Right lobe of liver (tissue), 4 donors: ENCODE results near the gene ADAMTS4.

Experiments
- POLR2A ChIP-seq: fragments of 450-650 bp; IDR thresholded peaks from one replicate; pipeline ENCODE4 v1.6.1; 2017; ENCODE audit warnings: antibody characterized with exemption, mild to moderate bottlenecking
- TF ChIP-seq, protein P1 (sequence below), 4 donors: fragments of 200-600 bp in 3 of 4; fragments of 450-650 bp in 1 of 4; IDR thresholded peaks; one replicate each; pipeline versions ENCODE4 v1.5.1 to v1.8.0; 2016 to 2022; ENCODE audit warnings: antibody characterized with exemption in 4 of 4, mild to moderate bottlenecking in 2 of 4
- donor health status: DM: no; HTN: no; CAD: no.
- donor health status: DM: no; HTN: no; CAD: no.
- donor health status: DM: no; HTN: yes; CAD: no.

DNA sequence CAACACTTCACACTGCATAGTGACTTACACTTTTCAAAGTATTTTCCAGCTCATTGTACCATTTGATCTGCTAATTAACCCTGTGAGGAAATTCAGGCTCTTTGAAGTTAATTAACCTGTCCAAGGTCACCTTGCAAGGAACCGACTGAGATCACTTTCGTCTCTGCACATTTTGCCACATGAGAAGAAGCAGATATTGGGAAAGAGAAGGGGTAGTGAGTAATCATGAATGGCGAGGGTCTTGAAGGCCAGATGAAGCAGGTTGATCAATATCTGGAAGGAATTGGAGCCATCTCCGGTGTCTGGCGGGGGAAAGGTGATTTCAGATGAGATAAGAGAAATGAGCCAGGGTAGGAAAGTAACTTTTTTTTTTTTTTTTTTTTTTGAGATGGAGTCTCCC is 21.1 kb upstream of the ADAMTS4 start:
- TF ChIP-seq, protein P1, sequence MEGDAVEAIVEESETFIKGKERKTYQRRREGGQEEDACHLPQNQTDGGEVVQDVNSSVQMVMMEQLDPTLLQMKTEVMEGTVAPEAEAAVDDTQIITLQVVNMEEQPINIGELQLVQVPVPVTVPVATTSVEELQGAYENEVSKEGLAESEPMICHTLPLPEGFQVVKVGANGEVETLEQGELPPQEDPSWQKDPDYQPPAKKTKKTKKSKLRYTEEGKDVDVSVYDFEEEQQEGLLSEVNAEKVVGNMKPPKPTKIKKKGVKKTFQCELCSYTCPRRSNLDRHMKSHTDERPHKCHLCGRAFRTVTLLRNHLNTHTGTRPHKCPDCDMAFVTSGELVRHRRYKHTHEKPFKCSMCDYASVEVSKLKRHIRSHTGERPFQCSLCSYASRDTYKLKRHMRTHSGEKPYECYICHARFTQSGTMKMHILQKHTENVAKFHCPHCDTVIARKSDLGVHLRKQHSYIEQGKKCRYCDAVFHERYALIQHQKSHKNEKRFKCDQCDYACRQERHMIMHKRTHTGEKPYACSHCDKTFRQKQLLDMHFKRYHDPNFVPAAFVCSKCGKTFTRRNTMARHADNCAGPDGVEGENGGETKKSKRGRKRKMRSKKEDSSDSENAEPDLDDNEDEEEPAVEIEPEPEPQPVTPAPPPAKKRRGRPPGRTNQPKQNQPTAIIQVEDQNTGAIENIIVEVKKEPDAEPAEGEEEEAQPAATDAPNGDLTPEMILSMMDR (IDR thresholded peaks at IDR 0.05), result no peak
- no peak for TF ChIP-seq POLR2A
